Kidney (tissue), 14 donors: ENCODE results near the gene KCNC1. TPM values are rescaled to one million over a fixed set of nuclear protein-coding genes. Genes with fewer than 3 reads are reported as not detected.

Experiments used
- DNase-seq, 5 donors: peaks; one replicate each; pipeline ENCODE4 v3.0.0-alpha.2; 2013 to 2020
- FAIRE-seq: peaks from 2 replicates; lab custom pipeline; 2012; peaks lifted over from hg19 to GRCh38; lab: Jason Lieb, UNC
- H3K27ac ChIP-seq, 2 donors: one replicate each; pipeline ENCODE4 v1.7.0; 2013; ENCODE audit warnings: low read depth in 2 of 2, low read length in 2 of 2, inconsistent platforms in 1 of 2
- H3K27me3 ChIP-seq: one replicate; pipeline ENCODE4 v1.7.1; 2013; ENCODE audit warnings: low read length, inconsistent platforms; ENCODE audit not compliant: control insufficient read depth, insufficient read depth
- H3K36me3 ChIP-seq, 3 donors: one replicate each; pipeline versions ENCODE4 v1.7.0 to v1.7.1; 2013; ENCODE audit warnings: low read length in 3 of 3, control low read depth in 1 of 3, inconsistent platforms in 1 of 3; ENCODE audit not compliant: insufficient read depth in 3 of 3, control insufficient read depth in 2 of 3
- H3K4me1 ChIP-seq, 3 donors: one replicate each; pipeline versions ENCODE4 v1.7.0 to v1.7.1; 2013; ENCODE audit warnings: low read length in 3 of 3, inconsistent platforms in 1 of 3, low read depth in 1 of 3; ENCODE audit not compliant: control insufficient read depth in 2 of 3, insufficient read depth in 2 of 3
- H3K4me3 ChIP-seq, 3 donors: one replicate each; pipeline versions ENCODE4 v1.7.0 to v1.8.1; 2013; ENCODE audit warnings: low read length in 3 of 3, control low read depth in 1 of 3, inconsistent platforms in 1 of 3
- H3K9ac ChIP-seq, 3 donors: one replicate each; pipeline versions ENCODE4 v1.7.0 to v1.7.1; 2013; ENCODE audit warnings: low read length in 3 of 3, control low read depth in 1 of 3, inconsistent platforms in 1 of 3
- H3K9me3 ChIP-seq, 3 donors: one replicate each; pipeline versions ENCODE4 v1.7.0 to v1.7.1; 2013; ENCODE audit warnings: low read length in 3 of 3, control low read depth in 1 of 3, inconsistent platforms in 1 of 3; ENCODE audit not compliant: control insufficient read depth in 2 of 3, insufficient read depth in 1 of 3
- CTCF ChIP-seq: IDR thresholded peaks from 3 replicates; pipeline ENCODE4 v1.5.1; 2012; ENCODE audit warnings: mild to moderate bottlenecking, moderate library complexity, borderline replicate concordance; ENCODE audit not compliant: insufficient read depth; ENCODE audit errors: extremely low read depth
- intact Hi-C: fragments of 100-400 bp; cut with DNase I; formaldehyde crosslinking; loops from one replicate; pipeline ENCODE4 v1.11.1; 2022
- polyA plus RNA-seq: library from polyadenylated mRNA; stranded (reverse); fragments of 350-450 nt; fragmentation: Illumina TruSeq; extraction: RNeasy Lipid Tissue Mini Kit (QIAGEN cat#74804); gene quantifications from one replicate; pipeline ENCODE4 v1.2.3, GENCODE V29; 2014; ENCODE audit warnings: low read depth, low replicate concordance; ENCODE audit not compliant: insufficient read depth
- total RNA-seq: library from RNA; stranded (reverse); fragmentation: NEBNext Ultra II Directional; extraction: Animal tissue kit (Norgen Biotek cat#: 25700); gene quantifications from one replicate; pipeline ENCODE4 v1.2.1, GENCODE V29; 2021
- donor health status: control.
- donor health status: control.
- donor health status: control.
- donor health status: control.
- donor health status: control.
- donor health status: DM: yes; HTN: yes; CAD: no.
- donor health status: Normal renal cell carcinoma (clear cell type).

KCNC1 gene
- total and polyA plus RNA-seq, 2 donors from 2014 or later = 0.03 TPM; not detected in 1

DNA sequence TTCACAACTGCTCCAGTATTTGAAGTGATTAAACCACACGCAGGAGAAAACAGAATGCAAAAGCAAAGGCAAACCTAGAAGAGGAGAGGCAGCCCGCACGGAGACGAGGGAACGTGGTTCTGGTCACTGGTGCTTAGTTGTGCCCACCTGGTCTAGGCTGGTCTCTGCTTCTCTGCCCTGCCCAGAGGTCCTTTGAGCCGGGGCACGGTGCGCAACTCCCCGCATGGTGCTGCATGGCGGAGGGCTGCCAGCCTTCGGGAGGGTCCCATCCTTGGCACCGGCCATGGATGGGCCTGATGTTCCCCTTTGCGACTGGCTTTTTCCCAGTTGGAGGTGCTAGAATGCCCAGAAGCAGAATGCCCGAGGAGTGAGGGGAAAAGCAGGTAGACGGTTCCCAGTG, 46.1 kb downstream of the KCNC1 start:
- Histone ChIP-seq H3K4me1 (no peaks in the 10 kb centered on the region), H3K27ac (no peak overlapping the region), H3K9ac (no peak overlapping the region), H3K9me3 (no peaks in the 10 kb centered on the region), H3K27me3 (no peaks in the 10 kb centered on the region), H3K4me3 (no peak overlapping the region), H3K36me3 (no peaks in the 10 kb centered on the region)
- DNase-seq = peak in 2 of 5 donors; percentile 14 to 51
- FAIRE-seq = no peak
- intact Hi-C loops = no loop called here
- no peak for TF ChIP-seq CTCF

GRCh38 chr11:17781221-17781620, 46.6 kb downstream of the KCNC1 start:
- H3K4me3 ChIP-seq = no peak overlapping the region
- H3K27ac ChIP-seq = no peak overlapping the region
- H3K27me3 ChIP-seq = no peaks in the 10 kb centered on the region
- H3K4me1 ChIP-seq = no peaks in the 10 kb centered on the region
- DNase-seq (peak in 1 of 5 donors; percentile 10), FAIRE-seq (no peak)
- intact Hi-C loops = no loop called here
- H3K36me3 ChIP-seq = no peaks in the 10 kb centered on the region
- no peak for TF ChIP-seq CTCF
- H3K9ac ChIP-seq = no peak overlapping the region
- H3K9me3 ChIP-seq = no peaks in the 10 kb centered on the region

DNA sequence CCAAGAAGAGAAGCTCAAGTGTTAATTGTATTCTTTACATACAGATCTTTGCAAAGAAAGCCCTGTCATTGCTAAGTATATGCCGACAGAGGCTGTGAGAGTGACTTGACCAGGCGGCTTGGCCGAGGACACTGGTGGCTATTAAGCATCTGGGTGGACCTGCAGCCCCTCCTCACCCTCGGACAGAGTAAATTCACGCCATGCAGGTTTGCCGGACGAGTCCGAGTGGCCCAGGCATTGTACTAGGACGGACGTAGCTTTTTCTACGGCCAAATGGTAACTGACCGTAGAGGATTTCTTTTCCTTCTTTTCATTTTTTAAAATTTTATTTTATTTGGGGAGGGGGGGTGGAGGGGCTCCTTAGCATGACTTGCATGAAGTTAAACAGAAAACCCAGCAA, 47.0 kb downstream of the KCNC1 start:
- Histone ChIP-seq H3K36me3 (no peaks in the 10 kb centered on the region), H3K4me3 (no peak overlapping the region), H3K27me3 (no peaks in the 10 kb centered on the region), H3K9ac (no peak overlapping the region), H3K9me3 (no peaks in the 10 kb centered on the region), H3K27ac (no peak overlapping the region), H3K4me1 (no peaks in the 10 kb centered on the region)
- TF ChIP-seq CTCF = no peak
- intact Hi-C loops = no loop called here
- FAIRE-seq = no peak
- no peak for DNase-seq

DNA sequence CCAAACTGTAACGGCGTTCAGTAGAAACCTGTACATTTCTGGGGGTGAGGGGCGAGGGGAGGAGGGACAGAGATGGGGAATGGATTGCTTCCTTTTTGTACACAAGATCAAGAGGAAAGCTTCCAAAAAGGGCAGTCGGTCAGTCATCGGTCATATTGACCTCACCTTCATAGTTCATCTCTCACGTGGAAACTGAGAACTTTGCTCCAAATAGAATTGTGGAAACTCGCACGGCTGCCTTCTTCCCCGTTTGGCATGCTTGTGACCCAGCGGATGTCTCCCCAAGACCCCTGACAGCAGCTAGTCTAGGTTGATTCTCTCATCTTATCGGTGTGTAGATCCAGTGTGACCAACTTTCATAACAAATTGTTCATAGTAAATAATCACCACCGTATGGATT, 47.6 kb downstream of the KCNC1 start:
- DNase-seq = no peak
- Histone ChIP-seq H3K4me1 (no peaks in the 10 kb centered on the region), H3K36me3 (no peaks in the 10 kb centered on the region), H3K9me3 (no peaks in the 10 kb centered on the region), H3K4me3 (no peak overlapping the region), H3K9ac (no peak overlapping the region), H3K27ac (no peak overlapping the region), H3K27me3 (no peaks in the 10 kb centered on the region)
- no peak for FAIRE-seq
- intact Hi-C loops = no loop called here
- no peak for TF ChIP-seq CTCF
